Osteocyte (in vitro differentiated cells): ENCODE measurements around the gene SMARCA4. TPM values are rescaled to one million over a fixed set of nuclear protein-coding genes. Genes with fewer than 3 reads are reported as not detected.

Experiments
- DNase-seq: peaks from one replicate; pipeline ENCODE4 v3.0.0; 2021; ENCODE audit warnings: mixed read lengths; ENCODE audit not compliant: unreplicated experiment; ENCODE audit errors: extremely low spot score
- H3K27ac Mint-ChIP-seq: one replicate; pipeline ENCODE4 v1.8.0; 2021; ENCODE audit warnings: mild to moderate bottlenecking, mixed read lengths; ENCODE audit not compliant: unreplicated experiment
- H3K27me3 Mint-ChIP-seq: one replicate; pipeline ENCODE4 v1.8.0; 2021; ENCODE audit warnings: mixed read lengths; ENCODE audit not compliant: unreplicated experiment
- H3K36me3 Mint-ChIP-seq: one replicate; pipeline ENCODE4 v1.8.0; 2021; ENCODE audit warnings: mixed read lengths; ENCODE audit not compliant: unreplicated experiment
- H3K4me1 Mint-ChIP-seq: one replicate; pipeline ENCODE4 v1.8.0; 2021; ENCODE audit warnings: mixed read lengths; ENCODE audit not compliant: unreplicated experiment
- H3K4me3 Mint-ChIP-seq: one replicate; pipeline ENCODE4 v1.8.0; 2021; ENCODE audit warnings: mild to moderate bottlenecking, moderate library complexity, mixed read lengths; ENCODE audit not compliant: unreplicated experiment
- H3K9me3 Mint-ChIP-seq: one replicate; pipeline ENCODE4 v1.8.0; 2021; ENCODE audit warnings: mixed read lengths; ENCODE audit not compliant: unreplicated experiment
- total RNA-seq: library from RNA; stranded (reverse); gene quantifications from 2 replicates; pipeline ENCODE4 v1.2.1, GENCODE V29; 2021
- TF ChIP-seq, protein P1 (sequence below): fragments of 200-600 bp; sonication (generic); IDR thresholded peaks from 2 replicates; pipeline ENCODE4 v1.5.0; 2021; ENCODE audit warnings: antibody characterized with exemption, mild to moderate bottlenecking, moderate library complexity

Gene SMARCA4
- total RNA-seq, 1 donor from 2014 or later, result 131 TPM

DNA sequence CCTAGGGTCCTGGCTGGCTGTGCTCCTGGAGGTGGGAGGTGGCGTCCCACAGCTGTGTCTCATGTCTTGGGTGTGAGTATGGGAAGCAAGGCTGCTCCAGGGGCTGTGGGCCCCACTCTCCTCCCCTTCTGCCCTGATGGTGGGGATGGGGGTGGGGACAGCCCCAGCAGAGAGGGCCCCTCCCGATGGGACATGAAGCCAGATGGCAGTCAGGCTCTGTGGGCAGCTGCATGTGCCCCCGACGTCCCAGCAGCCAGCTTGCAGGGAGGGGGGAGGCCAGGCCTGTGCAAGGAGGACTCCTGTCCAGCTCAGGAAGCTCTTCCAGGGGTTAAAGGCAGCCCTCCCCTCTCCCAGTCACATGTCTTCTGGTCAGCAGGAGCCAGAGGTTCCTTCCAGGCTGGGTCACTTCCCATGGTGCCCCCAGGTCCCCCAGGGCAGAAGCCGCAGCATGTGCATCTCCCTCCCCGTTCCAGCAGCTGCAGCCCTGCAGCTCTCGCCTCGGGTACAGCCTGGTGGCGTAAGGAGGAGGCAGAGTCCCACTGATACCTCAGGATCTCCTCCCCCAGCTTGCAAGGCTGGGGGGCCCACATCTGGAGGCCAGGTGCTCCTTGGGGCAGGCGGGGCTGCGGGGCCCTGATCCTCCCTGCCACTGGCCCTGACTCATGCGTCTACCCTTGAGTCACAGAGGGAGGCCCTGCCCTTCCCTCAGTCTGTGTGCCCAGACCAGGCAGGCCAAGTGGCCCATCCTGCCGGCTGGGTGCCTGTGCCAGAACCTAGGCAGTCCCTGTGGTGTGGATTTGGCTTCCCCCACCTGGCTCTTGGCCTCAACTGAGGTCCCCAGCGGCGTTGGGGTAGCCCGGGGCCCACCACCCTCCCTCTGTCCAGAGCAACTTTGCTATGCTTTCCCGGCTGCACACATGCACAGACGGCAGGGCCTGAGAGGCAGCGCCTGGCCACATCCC is 45.4 kb upstream of the SMARCA4 start:
- DNase-seq, result no peak

DNA sequence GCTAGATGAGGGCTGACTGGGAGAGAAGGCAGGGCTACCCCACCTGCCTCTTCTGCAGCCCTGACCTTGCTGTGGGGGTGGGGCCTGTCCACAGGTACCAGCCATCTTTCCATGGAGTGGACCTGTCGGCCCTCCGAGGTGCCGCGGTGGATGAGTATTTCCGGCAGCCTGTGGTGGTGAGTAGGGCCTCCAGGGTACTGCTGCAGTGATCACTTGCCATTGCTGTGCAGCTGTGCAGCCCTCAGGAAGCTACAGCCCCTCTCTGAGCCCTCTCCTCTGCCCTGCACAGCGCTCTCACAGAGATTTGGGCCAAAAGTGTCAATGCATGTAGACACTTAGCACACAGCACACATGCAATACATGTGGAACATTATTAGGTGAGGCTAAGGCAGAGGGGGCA is 44.2 kb upstream of the SMARCA4 start:
- no peak overlapping the region for H3K27ac Mint-ChIP-seq
- H3K36me3 Mint-ChIP-seq, result peaks cover 17% of the 10 kb centered on the region
- peaks cover 16% of the 10 kb centered on the region for H3K4me1 Mint-ChIP-seq
- TF ChIP-seq, protein P1, sequence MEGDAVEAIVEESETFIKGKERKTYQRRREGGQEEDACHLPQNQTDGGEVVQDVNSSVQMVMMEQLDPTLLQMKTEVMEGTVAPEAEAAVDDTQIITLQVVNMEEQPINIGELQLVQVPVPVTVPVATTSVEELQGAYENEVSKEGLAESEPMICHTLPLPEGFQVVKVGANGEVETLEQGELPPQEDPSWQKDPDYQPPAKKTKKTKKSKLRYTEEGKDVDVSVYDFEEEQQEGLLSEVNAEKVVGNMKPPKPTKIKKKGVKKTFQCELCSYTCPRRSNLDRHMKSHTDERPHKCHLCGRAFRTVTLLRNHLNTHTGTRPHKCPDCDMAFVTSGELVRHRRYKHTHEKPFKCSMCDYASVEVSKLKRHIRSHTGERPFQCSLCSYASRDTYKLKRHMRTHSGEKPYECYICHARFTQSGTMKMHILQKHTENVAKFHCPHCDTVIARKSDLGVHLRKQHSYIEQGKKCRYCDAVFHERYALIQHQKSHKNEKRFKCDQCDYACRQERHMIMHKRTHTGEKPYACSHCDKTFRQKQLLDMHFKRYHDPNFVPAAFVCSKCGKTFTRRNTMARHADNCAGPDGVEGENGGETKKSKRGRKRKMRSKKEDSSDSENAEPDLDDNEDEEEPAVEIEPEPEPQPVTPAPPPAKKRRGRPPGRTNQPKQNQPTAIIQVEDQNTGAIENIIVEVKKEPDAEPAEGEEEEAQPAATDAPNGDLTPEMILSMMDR, result no peak
- H3K27me3 Mint-ChIP-seq, result no peaks in the 10 kb centered on the region
- no peak for DNase-seq
- no peaks in the 10 kb centered on the region for H3K9me3 Mint-ChIP-seq
- H3K4me3 Mint-ChIP-seq, result no peak overlapping the region

More for the DNA sequence above, 45.4 kb upstream of the SMARCA4 start:
- TF ChIP-seq, protein P1, result peak; percentile 19
- no peaks in the 10 kb centered on the region for H3K27me3 Mint-ChIP-seq
- H3K27ac Mint-ChIP-seq, result peak overlapping the region; percentile 47
- peaks cover 17% of the 10 kb centered on the region for H3K36me3 Mint-ChIP-seq
- peaks cover 16% of the 10 kb centered on the region for H3K4me1 Mint-ChIP-seq
- no peaks in the 10 kb centered on the region for H3K9me3 Mint-ChIP-seq
- H3K4me3 Mint-ChIP-seq, result no peak overlapping the region

DNA sequence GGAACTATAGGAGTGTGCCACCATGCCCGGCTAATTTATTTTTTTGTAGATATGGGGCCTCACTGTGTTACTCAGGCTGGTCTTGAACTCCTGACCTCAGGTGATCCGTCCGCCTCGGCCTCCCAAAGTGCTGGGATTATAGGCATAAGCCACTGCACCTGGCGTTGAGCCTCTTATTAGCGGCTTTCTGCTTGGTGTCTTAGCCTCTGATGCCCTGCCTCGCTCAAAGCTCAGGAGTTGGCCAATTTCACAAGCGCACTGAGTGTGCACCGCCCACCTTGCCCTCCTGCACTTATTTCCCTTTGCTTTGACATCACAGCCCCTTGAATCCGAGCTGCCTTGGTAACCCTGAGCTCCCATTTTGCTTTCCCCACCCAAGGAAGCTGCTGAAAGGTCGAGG is 42.5 kb upstream of the SMARCA4 start:
- no peak overlapping the region for H3K4me3 Mint-ChIP-seq
- H3K27me3 Mint-ChIP-seq, result no peaks in the 10 kb centered on the region
- TF ChIP-seq, protein P1, result no peak
- DNase-seq, result no peak
- no peaks in the 10 kb centered on the region for H3K9me3 Mint-ChIP-seq
- peaks cover 13% of the 10 kb centered on the region for H3K36me3 Mint-ChIP-seq
- H3K4me1 Mint-ChIP-seq, result peaks cover 16% of the 10 kb centered on the region
- H3K27ac Mint-ChIP-seq, result no peak overlapping the region

DNA sequence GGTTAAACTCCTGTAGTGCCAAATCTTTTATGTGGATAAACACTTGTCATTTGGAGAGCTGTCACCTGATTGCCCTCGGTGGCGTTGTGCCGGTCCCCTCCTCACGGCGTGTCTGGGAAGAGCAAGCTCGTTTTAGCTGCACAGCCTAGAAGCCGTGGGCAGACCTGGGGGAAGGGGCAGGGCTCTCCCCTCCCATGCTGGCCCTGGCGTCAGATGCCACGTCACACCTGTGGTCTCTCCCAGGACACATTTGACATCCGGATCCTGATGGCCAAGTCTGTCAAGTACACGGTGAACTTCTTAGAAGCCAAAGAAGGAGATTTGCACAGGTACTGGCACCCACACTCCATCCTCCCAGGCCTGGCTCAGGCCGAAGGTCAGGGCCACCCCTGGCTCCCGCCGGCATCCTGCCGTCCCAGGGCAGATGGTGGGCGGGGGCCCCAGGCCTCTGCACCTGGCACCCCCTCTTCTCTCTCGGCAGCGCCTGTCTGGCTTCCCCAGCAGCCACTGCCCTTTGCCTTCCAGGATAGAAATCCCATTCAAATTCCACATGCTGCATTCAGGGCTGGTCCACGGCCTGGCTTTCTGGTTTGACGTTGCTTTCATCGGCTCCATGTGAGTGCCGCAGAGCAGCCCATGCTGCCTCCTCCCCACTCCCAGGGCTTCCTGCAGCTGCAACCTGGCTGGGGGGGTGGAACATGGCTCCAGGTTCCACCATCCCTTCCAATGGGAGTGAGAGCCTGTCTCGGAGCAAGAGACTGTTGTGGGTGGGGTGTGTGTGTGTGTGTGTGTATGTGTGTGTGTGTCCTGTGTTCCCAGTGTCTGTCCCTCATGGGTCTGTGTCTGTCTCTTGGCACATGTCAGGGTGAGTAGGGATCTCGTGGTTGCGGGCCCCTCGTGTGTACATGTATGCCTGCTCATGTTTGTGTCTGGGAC is 41.2 kb upstream of the SMARCA4 start:
- no peak overlapping the region for H3K4me3 Mint-ChIP-seq
- H3K27ac Mint-ChIP-seq, result no peak overlapping the region
- no peak for DNase-seq
- no peaks in the 10 kb centered on the region for H3K9me3 Mint-ChIP-seq
- H3K36me3 Mint-ChIP-seq, result peaks cover 17% of the 10 kb centered on the region
- peaks cover 14% of the 10 kb centered on the region for H3K4me1 Mint-ChIP-seq
- no peaks in the 10 kb centered on the region for H3K27me3 Mint-ChIP-seq
- TF ChIP-seq, protein P1, result no peak

DNA sequence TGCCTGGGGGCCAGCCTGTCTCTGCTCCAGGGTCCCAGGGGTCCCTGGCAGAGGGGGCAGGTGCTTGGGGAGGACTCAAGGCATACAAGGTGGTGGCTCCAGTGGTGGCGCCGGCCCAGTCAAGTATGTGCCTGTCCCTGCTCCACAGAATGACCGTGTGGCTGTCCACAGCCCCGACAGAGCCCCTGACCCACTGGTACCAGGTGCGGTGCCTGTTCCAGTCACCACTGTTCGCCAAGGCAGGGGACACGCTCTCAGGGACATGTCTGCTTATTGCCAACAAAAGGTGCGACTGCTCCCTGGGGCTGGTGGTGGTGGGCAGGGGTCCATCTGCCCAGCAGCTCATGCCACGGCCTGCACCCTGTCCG is 40.6 kb upstream of the SMARCA4 start:
- no peak overlapping the region for H3K4me3 Mint-ChIP-seq
- no peaks in the 10 kb centered on the region for H3K9me3 Mint-ChIP-seq
- peaks cover 8% of the 10 kb centered on the region for H3K4me1 Mint-ChIP-seq
- peaks cover 19% of the 10 kb centered on the region for H3K36me3 Mint-ChIP-seq
- no peak overlapping the region for H3K27ac Mint-ChIP-seq
- DNase-seq, result no peak
- TF ChIP-seq, protein P1, result no peak
- no peaks in the 10 kb centered on the region for H3K27me3 Mint-ChIP-seq
